A172 (cell line): ENCODE results near the gene PDZRN3. TPM values are rescaled to one million over a fixed set of nuclear protein-coding genes. Genes with fewer than 3 reads are reported as not detected.

ENCODE experiments used
- DNase-seq: peaks from one replicate; pipeline ENCODE4 v3.0.0-alpha.2; 2015; ENCODE audit warnings: low spot score
- total RNA-seq: library from RNA; depleted of rRNA; stranded (reverse); fragments of >200 nt; shearing (Covaris generic); gene quantifications from 2 replicates; pipeline ENCODE4 v1.2.3, GENCODE V29; 2014

PDZRN3 gene
- total RNA-seq, 1 experiment from 2014 or later: not detected

DNA sequence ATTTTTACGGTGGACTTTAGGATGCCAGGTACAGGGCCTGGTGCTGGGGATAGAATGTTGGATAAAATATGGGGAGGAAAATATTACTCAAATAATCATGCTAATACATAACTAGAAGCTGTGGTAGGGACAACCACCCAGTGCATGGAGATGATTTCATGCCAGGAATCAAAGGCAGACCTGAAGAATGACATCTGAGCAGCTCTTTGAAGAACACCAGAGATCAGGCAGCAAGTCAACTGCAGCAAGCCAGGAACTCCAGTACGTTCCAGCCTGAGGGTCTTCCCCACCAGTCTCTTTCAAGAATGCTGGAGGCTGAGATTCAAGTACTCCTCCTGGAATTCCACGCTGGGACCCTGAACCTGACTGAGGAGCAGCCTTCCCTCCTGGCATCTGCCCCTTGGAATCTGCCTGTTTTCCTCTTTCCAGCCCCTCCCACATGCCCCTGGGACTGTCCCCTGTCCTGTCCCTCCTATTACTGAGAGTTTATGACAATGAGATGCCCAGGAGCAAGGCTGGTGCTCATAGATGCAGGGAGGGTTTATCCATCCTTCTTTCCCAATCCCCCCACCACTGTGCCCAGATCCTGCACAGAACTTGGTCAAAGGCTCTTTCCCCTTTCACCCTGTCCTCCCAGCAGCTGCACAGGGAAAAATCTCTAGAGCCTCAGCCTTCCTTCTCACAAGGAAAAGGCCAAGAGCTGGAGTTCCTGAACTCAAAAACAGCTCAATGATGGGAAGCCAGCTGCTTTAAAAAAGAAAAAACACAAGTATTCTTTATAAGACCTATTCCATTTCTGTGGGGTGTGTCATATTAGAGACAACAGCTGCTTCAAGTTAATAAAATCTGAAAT lies 68.0 kb downstream of the PDZRN3 start:
- DNase-seq: no peak

DNA sequence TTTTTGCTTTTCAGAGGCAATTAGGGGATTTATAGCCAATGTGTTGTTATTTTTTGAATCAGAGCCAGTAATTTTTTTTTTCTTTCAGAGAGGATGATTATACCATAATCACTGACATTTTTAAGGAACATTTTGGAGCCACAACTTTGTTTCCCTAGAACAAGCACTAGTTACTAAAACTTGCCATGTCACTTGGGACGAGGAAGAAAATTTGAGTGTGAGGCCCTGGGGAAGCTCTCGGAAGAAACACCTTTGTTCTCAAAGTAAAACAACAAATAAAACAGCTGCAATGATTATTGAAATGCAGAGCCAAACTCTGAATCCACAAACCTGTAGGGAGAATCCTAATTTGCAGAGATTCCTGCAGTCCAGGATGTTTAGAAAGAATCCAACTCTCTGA lies 69.7 kb downstream of the PDZRN3 start:
- DNase-seq: no peak

DNA sequence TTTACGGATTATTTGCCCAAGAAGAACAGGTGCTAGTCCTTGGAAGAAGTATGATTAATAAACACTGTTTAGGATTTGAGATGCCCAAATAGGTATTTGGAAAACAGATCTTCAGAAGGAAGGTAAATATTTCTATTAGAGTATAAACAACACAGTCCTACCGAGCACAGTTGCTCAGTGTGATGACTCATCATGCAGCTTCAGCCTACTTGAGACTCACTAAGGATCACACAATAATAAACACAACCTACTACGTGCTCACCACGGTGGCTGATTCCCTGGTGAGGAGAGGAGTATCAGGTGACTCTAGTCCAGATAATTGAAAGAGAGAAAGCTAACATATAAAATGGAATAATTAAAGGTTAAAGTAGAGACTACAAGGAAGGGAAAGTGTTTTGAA lies 72.0 kb downstream of the PDZRN3 start:
- no peak for DNase-seq

DNA sequence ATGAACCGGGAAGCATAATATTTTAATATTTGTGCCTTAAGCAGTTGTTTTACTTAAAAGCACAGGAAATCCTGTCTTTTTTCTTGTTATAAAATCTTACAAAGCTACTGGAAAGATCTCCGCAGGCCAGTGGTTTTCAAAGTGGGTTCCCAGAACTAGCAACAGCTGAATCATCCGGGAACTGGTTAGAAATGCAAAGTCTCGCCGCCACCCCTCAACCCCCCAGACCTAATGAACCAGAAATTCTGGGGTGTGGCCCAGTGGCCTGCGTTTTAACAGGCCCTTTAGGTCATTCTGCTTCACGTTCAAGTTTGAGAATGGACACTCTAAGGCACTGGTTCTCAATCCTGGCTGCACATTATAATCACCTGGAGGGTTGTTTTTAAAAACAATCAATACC lies 74.7 kb downstream of the PDZRN3 start:
- no peak for DNase-seq

DNA sequence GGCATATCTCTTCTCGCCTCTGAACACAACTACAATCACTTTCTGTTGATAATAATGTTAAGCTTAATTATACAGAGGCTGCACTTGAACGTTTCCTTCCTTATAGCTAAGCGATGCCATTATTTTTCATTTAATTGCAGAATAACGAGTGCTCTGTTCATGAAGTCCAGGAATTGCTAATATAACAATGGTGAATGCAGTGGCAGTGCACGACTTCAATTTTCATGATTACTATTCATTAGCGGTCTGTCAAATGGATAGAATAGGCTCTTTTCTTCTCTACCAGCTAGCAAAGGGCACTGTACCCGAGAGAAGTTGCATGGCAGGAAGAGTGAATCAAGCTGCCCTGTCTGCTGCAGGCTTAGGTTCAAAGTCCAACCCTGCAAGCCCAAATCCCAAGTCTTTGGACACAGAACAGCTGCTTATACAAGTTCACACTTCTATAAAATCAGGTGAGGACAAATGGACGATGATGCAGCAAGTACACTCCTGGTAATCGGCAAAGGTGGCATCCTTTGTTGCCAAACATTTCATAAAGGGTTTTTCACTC lies 75.6 kb downstream of the PDZRN3 start:
- DNase-seq: no peak

DNA sequence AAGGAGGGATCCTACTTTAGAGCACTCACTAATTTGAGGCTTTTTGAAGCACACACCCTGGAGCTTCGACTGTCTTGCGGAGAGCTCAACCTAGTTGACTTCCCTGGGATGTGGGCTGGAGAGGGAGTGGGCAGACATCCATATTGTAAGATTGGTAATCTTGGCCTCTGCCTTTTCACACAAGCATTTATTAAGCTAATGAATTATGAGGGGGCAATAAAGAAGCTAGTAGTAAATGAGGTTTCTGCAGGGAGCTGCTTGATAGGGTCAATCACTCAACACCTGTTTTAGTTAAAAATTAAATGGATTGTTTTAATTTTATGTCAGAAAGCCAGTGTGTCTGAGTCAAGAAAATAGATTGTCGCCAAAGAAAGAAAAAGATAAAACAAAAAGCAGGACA lies 76.3 kb downstream of the PDZRN3 start:
- DNase-seq: no peak

DNA sequence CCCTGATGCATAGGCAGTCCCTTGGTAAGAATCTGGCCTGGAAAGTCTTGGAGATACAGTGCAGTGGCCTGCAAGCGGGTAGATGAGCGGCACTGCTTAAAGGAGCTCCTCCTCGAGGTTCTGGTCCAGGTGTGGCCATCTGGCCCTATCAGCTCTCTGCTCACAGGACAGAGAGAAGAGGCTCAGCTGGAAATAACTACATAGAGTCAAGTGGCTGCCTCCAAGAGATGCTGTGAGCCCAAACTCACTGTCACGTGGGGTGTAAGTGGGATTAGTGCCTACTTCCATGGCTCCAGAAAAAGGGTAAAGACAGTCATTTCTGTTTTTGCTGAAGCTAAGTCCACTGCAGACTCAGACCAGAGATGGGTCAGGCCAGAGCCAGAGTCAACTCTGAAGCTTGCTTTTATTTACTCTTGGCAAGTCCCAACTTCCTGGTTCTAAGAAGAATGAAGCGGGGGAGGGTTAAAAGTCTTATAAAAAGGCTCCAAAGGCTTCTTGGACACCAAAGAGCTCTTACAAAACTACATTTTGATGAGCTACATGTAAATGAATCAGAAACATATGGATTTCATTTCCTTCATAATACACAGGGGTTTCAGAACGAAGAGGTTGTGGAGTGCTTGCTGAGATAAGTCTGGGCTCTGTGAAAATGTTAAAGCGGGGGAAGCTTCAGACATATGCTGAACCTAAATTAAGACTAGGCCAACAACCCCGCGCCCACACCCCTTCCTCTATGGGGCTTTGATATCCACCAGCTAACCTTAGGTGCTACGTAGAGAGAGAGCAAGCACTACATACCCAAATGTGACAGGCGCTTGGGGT lies 77.1 kb downstream of the PDZRN3 start:
- no peak for DNase-seq

DNA sequence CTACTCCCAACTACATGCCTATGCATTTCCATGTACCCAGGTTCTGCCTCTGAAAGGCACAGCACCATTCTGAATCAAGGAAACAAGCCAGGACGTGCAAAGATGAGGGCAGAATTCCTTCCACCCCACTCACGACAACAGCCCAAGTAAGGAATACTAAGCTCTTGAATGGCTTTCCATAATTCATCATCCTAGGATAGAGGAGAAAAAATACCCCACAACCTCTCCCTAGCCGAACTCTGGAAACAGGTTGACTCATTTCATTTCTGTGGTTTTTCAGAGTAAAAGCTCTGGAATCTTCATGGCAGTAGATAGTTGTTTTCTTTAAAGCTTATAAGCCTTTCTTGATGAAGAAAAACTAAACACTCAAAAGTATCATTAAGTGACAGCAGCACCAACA lies 77.8 kb downstream of the PDZRN3 start:
- DNase-seq: peak; percentile 15

DNA sequence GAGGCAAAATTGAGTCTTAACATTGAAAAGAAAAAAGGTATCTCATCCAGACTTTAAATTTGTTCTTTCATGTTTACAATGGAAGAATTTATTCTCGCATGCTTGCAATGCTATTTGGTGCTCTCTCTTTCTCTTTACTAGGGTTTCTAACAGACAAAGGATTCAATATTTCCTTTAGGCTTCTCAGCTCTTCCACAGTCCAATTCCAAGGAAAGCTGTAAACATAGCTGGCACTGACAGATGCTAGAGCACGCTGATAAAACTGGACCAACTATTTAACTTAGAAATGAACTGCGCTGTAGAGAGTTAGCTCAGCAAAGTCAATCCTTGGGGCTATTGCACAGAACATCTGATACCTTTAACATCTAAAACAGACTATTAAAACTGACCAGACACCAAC lies 81.3 kb downstream of the PDZRN3 start:
- DNase-seq: no peak

DNA sequence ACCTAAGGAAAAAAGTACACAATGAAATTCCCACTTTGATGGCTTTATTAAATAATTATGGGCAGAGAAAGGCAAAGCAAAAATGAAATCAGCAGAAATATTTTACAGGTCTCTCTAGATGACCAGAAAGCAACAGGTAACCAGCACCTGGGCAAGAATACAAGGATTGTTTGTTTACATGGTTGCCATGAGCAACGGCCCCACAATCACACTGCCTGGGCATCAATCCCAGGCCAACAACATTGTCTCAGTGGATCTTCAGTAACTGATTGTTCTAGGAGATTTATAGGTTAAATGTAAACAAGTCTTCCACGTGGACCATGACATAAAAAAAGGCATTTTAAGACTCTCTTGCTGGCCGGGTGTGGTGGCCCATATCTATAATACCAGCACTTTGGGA lies 82.6 kb downstream of the PDZRN3 start:
- no peak for DNase-seq

DNA sequence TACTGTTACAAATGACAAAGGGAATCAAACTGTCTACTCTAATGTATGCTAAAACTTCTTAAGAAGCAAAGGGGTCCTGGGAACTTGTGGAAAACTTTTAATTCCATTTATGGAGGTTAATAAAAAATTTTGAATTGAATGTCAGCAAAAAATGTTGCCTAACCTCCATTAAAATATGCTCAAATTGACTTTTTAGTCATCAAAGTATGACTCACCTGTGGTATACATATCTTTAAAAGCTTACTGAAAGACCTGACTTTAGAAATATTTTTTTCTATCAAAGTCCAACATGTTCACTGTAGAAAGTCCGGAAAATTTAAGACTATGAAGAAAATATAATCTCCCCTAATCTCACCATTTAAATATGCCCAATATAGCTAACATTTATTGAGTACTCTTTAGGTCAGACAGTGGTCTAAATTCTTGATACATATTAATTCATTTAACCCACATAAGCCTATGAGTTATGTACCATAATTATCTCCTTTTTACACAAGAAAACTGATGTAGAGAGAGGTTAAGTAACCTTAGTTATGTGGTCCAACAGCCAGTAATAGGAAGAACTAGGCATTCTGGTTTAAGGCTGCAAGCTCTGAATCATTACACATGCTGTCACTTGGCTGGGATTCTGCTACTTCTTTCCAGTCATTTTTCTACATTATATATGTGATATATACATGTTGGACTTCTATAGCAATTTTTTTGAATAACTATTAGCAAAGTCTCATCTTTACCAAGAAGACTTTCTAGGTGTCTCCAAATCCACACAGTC lies 83.6 kb downstream of the PDZRN3 start:
- DNase-seq: no peak

DNA sequence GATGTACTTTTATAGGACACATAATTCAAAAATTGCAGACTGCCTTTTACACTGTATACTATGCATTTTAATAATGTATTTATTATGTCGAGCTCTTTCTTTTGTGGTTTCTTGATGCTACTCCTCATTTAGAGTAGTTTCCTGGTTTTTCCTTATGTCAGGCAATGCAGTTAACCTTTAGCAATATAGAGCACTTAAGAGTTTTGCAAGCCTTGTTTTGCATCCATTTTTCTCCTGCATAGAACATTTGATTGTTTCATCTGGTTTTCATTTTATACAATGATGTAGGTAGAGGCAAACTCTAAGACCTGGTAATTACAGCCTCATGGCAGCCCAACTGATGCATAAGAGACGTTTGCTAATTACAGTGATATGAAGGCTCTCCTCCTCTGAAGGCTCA lies 86.3 kb downstream of the PDZRN3 start:
- no peak for DNase-seq

DNA sequence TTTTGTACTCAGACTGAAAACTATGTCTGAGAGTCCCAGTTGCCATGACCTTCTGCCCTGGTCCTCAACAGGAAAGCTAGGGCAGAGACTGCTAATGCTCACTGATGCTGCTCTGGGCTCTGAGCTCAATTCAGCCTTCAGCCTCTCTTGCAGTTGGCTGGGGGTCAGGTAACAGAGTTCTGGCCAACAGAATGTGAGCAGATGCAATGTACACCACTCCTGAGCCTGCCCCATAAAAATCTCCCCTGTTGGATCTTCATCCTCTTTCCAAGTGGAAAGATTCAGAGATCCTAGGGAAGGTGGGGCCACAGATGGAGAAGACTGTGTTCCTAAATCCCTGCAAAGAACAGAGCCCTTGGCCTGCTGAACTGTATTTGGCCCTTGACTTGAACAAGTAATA lies 87.8 kb downstream of the PDZRN3 start:
- no peak for DNase-seq

DNA sequence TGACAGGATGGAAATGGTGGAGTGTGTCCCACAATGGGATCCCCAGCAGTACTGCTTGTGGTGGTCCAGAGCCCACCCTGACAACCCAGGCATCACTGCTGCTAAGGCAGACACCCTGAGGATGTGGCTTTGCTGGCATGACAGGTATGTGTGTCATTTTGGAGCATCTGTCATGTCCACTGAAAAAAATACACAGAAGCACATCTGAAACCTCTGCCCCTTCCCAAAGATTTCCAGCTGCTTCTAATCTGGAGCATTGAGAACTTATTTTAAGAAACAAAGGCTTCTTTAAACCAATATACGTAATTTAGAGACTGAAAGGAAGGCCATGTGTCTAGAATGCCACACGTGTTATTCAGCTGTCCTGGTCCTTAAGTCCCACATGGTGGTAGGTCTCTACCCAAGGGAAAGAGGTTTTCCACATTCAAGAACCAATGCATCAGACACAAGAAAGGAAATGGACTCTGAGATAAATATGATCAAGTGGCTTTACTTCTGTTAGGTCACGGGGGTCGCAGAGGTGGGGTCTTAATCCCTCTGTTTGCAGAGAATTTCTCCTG lies 88.3 kb downstream of the PDZRN3 start:
- DNase-seq: no peak

DNA sequence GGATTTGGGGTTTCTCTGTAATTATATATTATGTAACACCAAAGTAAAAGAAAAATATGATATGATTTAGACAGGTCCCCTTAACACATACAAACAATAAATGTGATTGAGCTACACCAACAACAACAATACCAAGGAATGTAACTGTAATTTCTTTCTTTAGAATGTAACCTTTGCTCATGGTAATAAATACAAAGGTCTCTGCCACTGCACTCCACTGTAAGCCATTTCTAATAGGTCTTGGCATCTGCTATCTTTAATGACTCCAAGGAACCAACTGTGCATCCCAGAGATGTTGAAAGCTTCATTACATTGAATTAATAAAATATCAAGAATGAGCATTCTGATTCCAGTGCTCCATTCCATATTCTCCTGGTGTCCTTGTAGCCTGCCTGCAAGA lies 88.8 kb downstream of the PDZRN3 start:
- no peak for DNase-seq

DNA sequence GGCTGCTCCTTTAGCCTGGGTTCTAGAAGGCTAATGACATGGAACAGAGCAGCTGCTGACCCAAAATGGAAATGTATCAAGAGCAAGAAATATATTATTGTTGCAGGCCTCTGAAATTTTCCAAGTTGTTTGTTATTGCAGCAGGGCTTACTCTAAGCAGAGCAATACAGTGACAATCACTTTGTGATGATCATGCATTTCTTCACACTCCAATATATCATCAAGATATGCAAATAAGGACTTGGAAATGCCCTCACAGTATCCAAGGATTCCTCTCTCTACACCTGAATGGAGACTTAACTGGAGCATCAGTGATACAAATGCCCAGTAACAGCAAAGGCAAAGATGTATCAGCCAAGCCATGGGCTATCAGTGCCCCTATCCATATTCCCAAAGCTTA lies 89.6 kb downstream of the PDZRN3 start:
- no peak for DNase-seq

DNA sequence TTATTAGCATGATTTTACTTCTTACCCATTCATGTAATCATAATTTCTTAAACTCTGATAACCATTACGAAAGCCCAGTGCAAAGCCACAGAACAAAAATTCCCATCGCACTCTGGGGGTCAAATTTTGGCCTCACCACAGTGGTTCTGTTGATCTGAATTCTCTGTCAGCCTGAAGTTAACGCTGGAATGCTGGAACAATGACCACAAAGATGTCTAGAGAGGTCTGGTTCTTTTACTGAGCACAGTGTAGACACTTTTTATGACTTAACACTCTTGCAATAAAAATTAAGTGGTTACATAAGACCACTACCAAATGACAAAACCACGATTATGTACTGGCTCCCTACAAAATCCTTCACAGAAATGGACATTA lies 94.7 kb downstream of the PDZRN3 start:
- no peak for DNase-seq

DNA sequence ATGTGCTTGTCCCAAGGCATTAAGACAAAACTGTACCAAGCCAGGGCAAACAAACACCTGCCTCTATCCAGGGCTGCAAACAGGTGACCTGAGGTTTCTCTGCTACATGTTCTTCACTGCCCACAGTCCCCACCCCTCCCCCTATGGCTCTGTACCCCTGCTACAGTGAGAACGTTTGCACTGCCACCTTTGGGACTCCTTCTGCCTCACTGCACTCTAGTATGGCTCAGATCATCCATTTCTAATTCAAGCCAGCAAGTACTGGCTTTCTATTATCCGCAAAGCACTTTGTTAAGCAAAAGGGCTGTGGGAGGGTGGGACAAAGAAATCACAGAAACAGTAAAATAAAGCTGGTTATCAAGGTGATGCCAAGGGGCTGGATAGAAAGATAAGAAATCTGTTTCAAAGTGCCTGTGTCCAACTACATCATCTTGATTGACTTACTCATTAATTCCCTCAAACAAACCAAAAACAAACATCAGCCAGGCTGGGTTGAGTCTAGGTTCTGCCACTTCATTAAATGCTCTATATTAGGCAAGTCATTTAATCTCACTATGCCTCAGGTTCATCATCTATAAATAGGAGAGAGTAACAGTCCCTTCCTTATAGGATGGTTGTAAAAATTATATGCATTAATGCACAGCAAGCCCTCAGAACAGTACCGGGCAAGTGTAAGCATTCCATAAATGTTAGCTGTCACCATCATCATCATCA lies 95.3 kb downstream of the PDZRN3 start:
- no peak for DNase-seq

DNA sequence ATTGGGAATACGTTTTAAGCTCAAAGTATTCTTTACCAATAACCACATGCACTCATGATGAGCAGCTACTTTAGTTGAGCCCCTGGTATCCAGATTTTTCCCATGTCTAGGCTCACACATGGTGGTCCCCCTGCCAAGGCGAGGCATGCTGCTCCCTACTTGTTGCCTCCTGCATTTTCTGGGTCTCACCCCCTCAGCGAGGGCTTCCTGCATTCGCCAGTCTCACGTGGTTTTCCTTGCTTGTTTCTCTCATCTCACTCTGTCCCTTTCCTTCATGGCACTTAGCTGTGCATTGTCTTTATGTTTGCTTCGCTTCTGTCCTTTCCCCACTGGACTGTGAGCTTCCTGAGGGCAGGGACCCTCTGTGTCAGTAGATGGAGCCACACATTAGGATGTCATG lies 99.2 kb downstream of the PDZRN3 start:
- DNase-seq: no peak

DNA sequence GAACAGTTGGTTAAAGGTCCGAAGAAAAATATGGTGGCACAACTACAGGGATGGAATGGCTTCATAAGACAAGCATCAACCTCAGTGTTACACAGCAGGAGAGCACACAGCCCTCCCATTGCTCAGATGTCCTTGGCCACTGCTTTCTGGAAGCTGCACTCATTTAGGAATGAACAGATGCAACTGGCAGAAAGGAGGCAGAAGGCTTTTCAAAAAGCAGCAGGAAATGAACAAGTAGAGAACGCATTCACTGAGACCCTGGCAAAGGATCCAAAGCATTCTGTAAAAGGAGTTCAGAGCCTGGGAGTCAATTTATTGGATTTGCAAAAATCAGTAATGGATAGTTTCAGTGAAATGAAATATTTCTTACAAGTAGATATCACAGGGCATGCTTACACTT lies 101.1 kb downstream of the PDZRN3 start:
- DNase-seq: no peak

DNA sequence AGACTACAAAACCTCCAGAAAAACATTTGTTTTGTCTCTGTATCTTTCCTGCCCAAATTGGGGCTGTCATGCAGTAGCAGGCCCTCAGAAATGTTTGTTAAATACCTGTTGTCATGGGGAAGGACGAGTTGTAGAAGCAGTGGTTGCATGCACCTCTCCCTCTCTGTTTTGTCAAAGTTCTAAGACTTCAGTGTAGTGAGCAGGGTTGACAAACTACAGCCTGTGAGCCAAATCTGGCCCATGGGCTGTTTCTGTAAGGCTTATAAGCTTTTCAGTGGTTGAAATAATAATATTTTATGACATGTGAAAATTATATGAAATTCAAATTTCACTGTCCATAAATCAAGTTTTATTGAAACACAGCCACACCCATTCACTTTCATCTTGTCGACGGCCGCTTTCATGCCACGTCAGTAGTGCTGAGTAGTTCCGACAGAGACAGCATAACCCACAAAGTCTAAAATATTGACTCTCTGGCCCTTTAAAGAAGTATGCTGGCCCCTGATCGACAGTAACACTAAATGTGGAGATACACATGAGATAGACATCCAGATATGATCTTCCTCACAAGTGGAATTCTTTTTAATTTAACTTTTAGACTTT lies 102.9 kb downstream of the PDZRN3 start:
- DNase-seq: no peak
